Smooth muscle cell of the brain vasculature (primary cell): Measurements from ENCODE around the gene MPRIP.

Experiments used
- DNase-seq: peaks from one replicate; pipeline ENCODE4 v3.0.0-alpha.2; 2012; ENCODE audit warnings: low read depth, low spot score

MPRIP gene

DNA sequence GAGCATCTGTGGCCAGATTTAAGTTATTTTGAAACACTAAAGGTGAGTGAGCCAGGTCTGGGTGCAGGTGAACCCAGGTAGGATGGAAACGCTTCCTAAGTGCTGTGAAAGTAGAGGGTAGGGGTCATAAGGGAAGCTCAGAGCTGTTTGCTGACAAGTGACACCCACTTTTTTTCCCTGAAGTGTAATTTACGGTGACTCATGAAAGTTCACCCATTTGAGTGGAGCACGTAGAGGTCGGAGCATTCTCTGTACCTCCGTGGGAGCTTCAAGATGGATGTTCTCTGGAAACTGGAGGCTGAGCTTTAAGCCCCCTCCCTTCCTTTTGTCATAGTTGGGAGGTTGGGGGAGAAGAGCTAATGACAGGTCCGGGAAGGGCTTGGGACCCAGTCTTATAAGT, 44.3 kb downstream of the MPRIP start:
- no peak for DNase-seq

GRCh38 chr17:17087424-17088015, 45.3 kb downstream of the MPRIP start:
- DNase-seq, result no peak

GRCh38 chr17:17088086-17088485, 45.8 kb downstream of the MPRIP start:
- no peak for DNase-seq

DNA sequence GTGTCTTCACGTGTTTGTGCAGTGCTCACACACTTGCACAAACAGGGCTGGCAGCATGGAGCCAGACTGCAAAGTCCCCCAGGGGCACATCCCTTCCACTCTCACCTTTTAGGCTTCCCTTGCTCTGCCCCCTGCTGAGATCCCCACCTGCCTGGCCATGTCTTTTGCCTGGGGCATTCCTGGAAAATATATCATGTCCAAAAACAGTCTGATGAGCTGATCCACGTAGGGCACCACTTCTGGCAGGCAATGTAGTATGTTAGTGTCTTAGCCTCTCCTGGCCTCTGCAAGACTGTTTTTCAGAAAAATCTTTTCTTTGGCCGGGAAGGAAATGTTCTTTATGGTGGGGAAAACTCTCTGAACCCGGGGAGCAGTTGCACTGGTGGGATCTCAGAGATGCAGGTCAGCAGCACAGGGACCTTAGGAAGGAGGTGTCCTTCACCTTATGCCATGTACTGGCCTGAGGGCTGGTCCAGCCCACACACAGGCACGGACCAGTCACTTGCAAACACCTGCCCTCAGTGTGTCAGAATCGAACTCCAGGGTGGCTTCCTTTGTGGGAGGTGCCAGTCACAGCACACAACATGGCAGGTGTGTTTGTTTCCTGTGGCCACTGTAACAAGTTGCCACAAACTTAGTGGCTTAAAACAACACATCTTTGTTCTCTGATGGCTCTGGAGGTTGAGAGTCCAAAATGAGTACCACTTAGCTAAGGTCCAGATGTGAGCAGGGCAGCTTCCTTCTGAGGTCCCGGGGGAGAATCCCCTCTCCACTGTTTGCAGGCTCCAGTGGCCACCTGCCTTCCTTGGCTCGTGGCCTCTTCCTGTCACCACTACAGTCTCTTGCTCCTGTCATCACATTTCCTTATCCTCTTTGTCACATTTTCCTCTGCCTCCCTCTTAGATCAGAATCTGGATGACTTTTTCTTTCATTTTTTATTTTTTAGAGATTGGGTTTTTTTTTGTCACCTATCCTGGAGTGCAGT, 46.6 kb downstream of the MPRIP start:
- no peak for DNase-seq

DNA sequence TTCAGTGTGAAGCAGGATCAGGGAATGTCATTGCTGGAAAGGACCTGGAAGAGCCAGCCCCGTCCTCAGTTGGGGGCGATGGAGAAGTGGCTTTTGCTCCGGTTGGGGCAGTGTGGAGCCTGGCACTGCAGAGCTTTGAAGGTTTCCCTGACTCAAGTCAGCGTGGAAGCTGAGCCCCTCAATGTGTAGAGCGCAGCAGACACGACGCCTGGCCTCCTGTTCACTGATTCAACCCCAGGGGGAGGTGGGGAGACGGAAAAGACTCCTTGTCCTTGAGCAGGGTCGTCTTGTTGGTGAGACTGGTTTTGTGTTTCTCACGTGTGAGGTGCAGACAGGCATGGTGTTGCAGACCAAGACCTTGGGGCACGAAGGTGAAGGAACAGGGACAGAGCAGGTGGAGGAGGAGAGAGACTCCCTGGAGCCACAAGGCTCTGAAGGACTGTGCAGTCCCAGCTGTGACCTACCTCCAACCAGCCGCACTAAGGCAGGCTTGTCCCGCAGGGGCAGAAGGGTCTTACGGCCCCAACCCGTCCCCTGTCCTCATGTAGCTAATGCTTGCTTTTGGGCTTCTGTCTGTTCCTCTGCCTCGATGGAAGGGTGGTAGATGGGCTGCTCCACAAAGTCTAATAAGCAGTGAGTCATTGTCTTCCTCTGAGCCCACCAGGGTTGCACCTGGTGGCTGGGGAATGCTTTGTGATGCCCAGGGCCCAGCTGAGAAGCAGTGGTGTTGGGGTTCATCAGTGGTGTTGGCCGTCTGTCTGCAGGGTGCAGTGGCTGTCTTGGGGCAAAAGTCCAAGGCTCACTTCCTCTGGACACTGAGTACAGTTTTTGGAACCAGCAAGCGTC, 47.8 kb downstream of the MPRIP start:
- DNase-seq, result no peak

DNA sequence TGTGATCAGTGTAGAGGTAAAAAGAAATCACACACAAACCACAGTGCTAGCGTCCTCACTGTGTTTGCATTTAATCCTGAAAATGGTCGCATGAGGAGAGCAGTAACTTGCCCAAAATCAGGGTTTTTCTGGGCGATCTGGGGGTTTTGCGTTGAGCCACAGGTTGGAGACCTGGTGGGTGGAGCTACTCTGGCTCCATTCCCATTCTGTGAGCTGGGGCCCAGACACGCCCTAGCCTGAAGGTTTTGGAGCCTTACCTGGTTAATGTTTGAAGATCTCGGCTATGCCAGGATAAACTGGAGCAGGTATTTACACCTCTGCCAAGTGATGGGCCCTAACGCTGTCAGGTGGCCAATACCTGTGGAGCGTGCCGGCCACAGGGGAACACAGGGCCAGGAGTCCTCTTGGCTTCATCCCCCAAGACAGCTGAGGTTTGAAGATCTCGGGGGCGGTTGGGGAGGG, 48.4 kb downstream of the MPRIP start:
- no peak for DNase-seq

DNA sequence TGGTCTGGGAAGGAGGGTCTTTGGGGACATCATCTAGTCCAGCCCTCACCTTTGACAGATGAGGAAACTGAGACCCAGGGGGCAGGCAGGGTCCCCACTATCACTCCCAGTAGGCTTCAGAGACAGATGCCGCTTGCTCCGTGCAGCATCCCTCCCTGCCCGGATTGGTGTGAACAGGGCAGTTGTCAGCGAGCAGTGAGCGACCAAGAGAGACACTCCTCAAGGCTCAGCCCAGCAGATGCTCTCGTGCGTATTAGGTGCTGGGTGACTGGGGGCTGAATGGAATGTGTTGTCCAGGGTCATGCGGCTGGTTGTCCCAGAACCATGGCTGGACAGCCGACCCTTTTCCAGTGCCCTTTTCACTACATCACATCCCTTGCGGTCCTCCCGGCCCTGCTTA, 49.0 kb downstream of the MPRIP start:
- no peak for DNase-seq

GRCh38 chr17:17091856-17092756, 49.8 kb downstream of the MPRIP start:
- no peak for DNase-seq

GRCh38 chr17:17093764-17094163, 51.5 kb downstream of the MPRIP start:
- no peak for DNase-seq

- DNase-seq, result no peak
Measured at GRCh38 chr17:17096438-17097178, 54.4 kb downstream of the MPRIP start.

DNA sequence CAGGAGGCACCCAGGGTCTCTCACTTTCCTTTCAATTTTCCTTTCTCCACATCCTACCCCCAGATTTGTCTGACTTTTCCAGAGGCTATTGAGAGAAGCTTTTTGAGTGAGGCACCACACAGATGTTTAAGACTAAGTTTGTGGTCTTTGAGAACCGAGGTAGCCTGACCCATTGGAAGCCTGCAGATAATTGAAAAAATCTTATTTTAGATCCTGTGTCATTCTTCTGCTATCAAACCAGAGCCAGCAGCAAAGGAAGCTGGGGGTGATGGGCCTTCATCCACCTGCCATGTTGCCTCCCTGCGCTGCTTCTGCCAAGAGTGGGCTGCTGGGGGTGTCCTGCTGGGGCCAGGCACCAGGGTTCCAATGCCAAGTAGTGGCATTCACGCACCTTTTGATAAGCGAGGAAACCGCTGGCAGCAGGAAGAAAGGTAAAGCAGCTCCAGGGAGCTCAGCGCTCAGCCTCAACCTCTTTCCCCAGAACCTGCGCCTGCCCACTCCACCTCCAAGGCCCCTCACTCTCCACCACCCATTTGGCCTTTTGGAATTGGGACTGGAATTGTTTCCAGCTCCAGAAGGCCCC, 55.6 kb downstream of the MPRIP start:
- DNase-seq, result no peak

- DNase-seq, result no peak
Measured at GRCh38 chr17:17098551-17099179, 56.4 kb downstream of the MPRIP start.

GRCh38 chr17:17102176-17102575, 59.9 kb downstream of the MPRIP start:
- DNase-seq, result no peak

DNA sequence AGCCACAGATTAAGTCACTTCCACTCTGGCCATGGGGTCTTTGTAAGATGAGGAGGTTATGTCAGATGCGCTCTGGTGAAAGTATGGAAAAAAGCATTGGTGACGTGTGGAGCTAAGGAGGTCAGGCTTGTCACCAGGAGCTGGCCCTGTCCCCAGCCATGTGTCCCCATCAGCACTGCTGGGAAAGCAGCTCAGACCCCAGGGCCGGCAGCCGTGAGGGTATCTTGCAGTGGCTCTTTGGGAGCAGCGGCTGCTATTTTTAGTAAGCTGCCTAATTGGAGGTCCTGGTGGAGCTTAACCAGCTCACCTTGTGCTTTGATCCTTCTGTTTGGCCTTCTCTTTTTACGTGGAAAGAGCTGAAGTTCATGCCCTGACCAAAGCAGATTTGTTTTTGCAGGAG, 60.9 kb downstream of the MPRIP start:
- DNase-seq, result no peak

GRCh38 chr17:17104036-17104435, 61.8 kb downstream of the MPRIP start:
- no peak for DNase-seq

DNA sequence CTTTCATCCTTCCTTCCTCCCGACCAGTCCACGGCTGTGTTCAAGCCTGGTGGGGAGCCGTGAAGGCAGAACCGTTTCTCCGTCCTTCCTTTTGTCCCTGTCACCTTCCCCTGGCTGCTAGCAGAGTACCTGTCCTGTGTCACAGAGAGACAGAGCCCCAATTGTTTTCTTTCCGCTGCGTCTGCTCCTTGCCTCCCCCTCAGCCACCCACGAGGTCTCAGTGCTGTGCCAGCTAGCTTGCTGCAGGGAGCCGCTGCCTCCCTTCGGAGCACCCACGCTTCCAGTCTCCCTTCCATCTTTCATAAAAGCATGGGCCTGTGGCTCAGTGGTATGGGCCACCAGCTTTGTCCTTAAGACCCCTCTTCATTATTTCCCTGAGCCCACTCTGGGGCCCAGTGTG, 62.2 kb downstream of the MPRIP start:
- no peak for DNase-seq

- DNase-seq, result no peak
Measured at GRCh38 chr17:17105976-17106375, 63.7 kb downstream of the MPRIP start.

GRCh38 chr17:17106756-17107155, 64.5 kb downstream of the MPRIP start:
- DNase-seq, result no peak

GRCh38 chr17:17107281-17107680, 65.0 kb downstream of the MPRIP start:
- no peak for DNase-seq
